ENCODE data around the gene G3BP2.

The G3BP2 gene

GRCh38 chr4:75605928-75606327, 67.3 kb downstream of the G3BP2 start:
- TF ChIP-seq, protein P1, sequence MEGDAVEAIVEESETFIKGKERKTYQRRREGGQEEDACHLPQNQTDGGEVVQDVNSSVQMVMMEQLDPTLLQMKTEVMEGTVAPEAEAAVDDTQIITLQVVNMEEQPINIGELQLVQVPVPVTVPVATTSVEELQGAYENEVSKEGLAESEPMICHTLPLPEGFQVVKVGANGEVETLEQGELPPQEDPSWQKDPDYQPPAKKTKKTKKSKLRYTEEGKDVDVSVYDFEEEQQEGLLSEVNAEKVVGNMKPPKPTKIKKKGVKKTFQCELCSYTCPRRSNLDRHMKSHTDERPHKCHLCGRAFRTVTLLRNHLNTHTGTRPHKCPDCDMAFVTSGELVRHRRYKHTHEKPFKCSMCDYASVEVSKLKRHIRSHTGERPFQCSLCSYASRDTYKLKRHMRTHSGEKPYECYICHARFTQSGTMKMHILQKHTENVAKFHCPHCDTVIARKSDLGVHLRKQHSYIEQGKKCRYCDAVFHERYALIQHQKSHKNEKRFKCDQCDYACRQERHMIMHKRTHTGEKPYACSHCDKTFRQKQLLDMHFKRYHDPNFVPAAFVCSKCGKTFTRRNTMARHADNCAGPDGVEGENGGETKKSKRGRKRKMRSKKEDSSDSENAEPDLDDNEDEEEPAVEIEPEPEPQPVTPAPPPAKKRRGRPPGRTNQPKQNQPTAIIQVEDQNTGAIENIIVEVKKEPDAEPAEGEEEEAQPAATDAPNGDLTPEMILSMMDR (IDR thresholded peaks at IDR 0.05; ENCODE audit: low read depth, low read length), result no peak
- no peak overlapping the region for H3K4me3 ChIP-seq (ENCODE audit: low read depth, low read length)
- no peak overlapping the region for H3K27ac ChIP-seq
- DNase-seq, result no peak
- H3K36me3 ChIP-seq, result no peaks in the 10 kb centered on the region
- no peaks in the 10 kb centered on the region for H3K27me3 ChIP-seq (ENCODE audit: insufficient read depth, low read depth, severe bottlenecking)
- H3K9me3 ChIP-seq (ENCODE audit: severe bottlenecking), result no peaks in the 10 kb centered on the region

- no peaks in the 10 kb centered on the region for H3K9me3 ChIP-seq (ENCODE audit: severe bottlenecking)
These were observed 73.6 kb downstream of the G3BP2 start for GRCh38 chr4:75599647-75600046.

GRCh38 chr4:75598390-75598789, 74.8 kb downstream of the G3BP2 start:
- H3K27me3 ChIP-seq (ENCODE audit: insufficient read depth, low read depth, severe bottlenecking), result no peaks in the 10 kb centered on the region
- DNase-seq, result no peak
- TF ChIP-seq, protein P1 (IDR thresholded peaks at IDR 0.05; ENCODE audit: low read depth, low read length), result no peak
- no peaks in the 10 kb centered on the region for H3K9me3 ChIP-seq (ENCODE audit: severe bottlenecking)
- no peaks in the 10 kb centered on the region for H3K36me3 ChIP-seq
- no peak overlapping the region for H3K27ac ChIP-seq
- H3K4me3 ChIP-seq (ENCODE audit: low read depth, low read length), result no peak overlapping the region

More at GRCh38 chr4:75599647-75600046, 73.6 kb downstream of the G3BP2 start:
- H3K27ac ChIP-seq, result no peak overlapping the region
- H3K36me3 ChIP-seq, result no peaks in the 10 kb centered on the region
- no peak for DNase-seq
- TF ChIP-seq, protein P1 (IDR thresholded peaks at IDR 0.05; ENCODE audit: low read depth, low read length), result no peak
- H3K27me3 ChIP-seq (ENCODE audit: insufficient read depth, low read depth, severe bottlenecking), result no peaks in the 10 kb centered on the region
- H3K4me3 ChIP-seq (ENCODE audit: low read depth, low read length), result no peak overlapping the region

- TF ChIP-seq, protein P1 (IDR thresholded peaks at IDR 0.05; ENCODE audit: low read depth, low read length), result no peak
- no peaks in the 10 kb centered on the region for H3K27me3 ChIP-seq (ENCODE audit: insufficient read depth, low read depth, severe bottlenecking)
- H3K36me3 ChIP-seq, result no peaks in the 10 kb centered on the region
- H3K9me3 ChIP-seq (ENCODE audit: severe bottlenecking), result no peaks in the 10 kb centered on the region
- no peak for DNase-seq
- no peak overlapping the region for H3K4me3 ChIP-seq (ENCODE audit: low read depth, low read length)
- no peak overlapping the region for H3K27ac ChIP-seq
These were observed 77.2 kb downstream of the G3BP2 start for GRCh38 chr4:75596061-75596460.

DNA sequence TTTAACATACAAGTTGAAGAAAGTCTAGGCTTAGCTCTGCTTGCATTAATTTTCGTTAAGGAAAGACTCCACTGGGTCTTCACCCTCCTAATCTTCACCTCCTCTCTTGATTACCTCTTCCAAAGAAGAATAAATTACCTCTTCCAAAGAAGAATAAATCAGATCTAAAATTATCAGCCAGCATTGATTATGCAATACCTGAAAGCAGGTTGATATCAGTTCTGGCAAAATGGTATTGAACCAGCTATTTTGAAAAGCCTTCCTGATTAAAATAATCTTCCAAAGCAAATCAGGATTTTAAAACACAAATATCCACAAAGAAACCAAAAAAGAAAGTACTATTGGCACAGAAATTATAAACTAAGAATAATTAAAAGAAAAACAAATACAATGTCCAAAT, 79.8 kb downstream of the G3BP2 start:
- TF ChIP-seq, protein P1 (IDR thresholded peaks at IDR 0.05; ENCODE audit: low read depth, low read length), result no peak
- DNase-seq, result no peak
- Histone ChIP-seq H3K27me3 (ENCODE audit: insufficient read depth, low read depth, severe bottlenecking) (no peaks in the 10 kb centered on the region), H3K27ac (no peak overlapping the region), H3K4me3 (ENCODE audit: low read depth, low read length) (no peak overlapping the region), H3K36me3 (no peaks in the 10 kb centered on the region; the same call in 1 of the 2 replicates), H3K9me3 (ENCODE audit: severe bottlenecking) (no peaks in the 10 kb centered on the region)

Measured in WERI-Rb-1 (cell line).